ENCODE data around the gene ZNF860.
"Not testable (repeated sequence)": the region's sequence is repeated elsewhere in the genome, so short reads cannot be mapped to it uniquely, and the experiment has no call there.

Gene ZNF860

GRCh38 chr3:32000877-32001276, 19.3 kb downstream of the ZNF860 start:
- no peak for DNase-seq

- DNase-seq: no peak
These were observed 21.2 kb downstream of the ZNF860 start for GRCh38 chr3:32002561-32003368.

GRCh38 chr3:32003380-32003779, 21.8 kb downstream of the ZNF860 start:
- DNase-seq: no peak

- no peak for DNase-seq
These were observed 22.7 kb downstream of the ZNF860 start for GRCh38 chr3:32004113-32004765.

GRCh38 chr3:32009101-32009500, 27.6 kb downstream of the ZNF860 start:
- no peak for DNase-seq

GRCh38 chr3:32009957-32010356, 28.4 kb downstream of the ZNF860 start:
- DNase-seq: no peak

- DNase-seq: not testable (repeated sequence)
These were observed 29.1 kb downstream of the ZNF860 start for GRCh38 chr3:32010699-32011098.

GRCh38 chr3:32015638-32016037, 34.1 kb downstream of the ZNF860 start:
- DNase-seq: not testable (repeated sequence)

GRCh38 chr3:32017286-32017685, 35.7 kb downstream of the ZNF860 start:
- no peak for DNase-seq

GRCh38 chr3:32018757-32019564, 37.4 kb downstream of the ZNF860 start:
- peak; percentile 35 for DNase-seq

GRCh38 chr3:32021155-32021554, 39.6 kb downstream of the ZNF860 start:
- no peak for DNase-seq

- no peak for DNase-seq
These were observed 40.2 kb downstream of the ZNF860 start for GRCh38 chr3:32021748-32022147.

GRCh38 chr3:32022947-32023346, 41.4 kb downstream of the ZNF860 start:
- DNase-seq: no peak

- DNase-seq: no peak
These were observed 45.0 kb downstream of the ZNF860 start for GRCh38 chr3:32026593-32026992.

- no peak for DNase-seq
These were observed 56.4 kb downstream of the ZNF860 start for GRCh38 chr3:32037932-32038267.

GRCh38 chr3:32041316-32041715, 59.8 kb downstream of the ZNF860 start:
- no peak for DNase-seq
